Adrenal gland (tissue), 12 donors: ENCODE data around the gene PUSL1. TPM values are rescaled to one million over a fixed set of nuclear protein-coding genes. Genes with fewer than 3 reads are reported as not detected.
A peak's percentile ranks its signal among the peaks of the same experiment; 100 is the strongest.

Source experiments
- DNase-seq, 7 donors: peaks; one replicate each; pipeline ENCODE4 v3.0.0-alpha.2; 2019 to 2020
- H3K27ac ChIP-seq, 5 donors: fragments of 200-600 bp; sonication (generic) in 4 of 5; 1 replicate in 3 of 5; 2 replicates in 2 of 5; pipeline versions ENCODE4 v1.5.1 to v1.8.0; 2016 to 2020; ENCODE audit warnings: mild to moderate bottlenecking in 1 of 5
- H3K27me3 ChIP-seq: fragments of 200-600 bp; 2 replicates; pipeline ENCODE4 v1.8.0; 2021
- H3K36me3 ChIP-seq, 2 donors: fragments of 200-600 bp; replicated peaks in 1 of 2; 1 replicate in 1 of 2; 2 replicates in 1 of 2; pipeline versions ENCODE4 v1.5.1 to v1.8.0; 2018 to 2022
- H3K4me1 ChIP-seq, 2 donors: fragments of 200-600 bp; replicated peaks in 1 of 2; 1 replicate in 1 of 2; 2 replicates in 1 of 2; pipeline versions ENCODE4 v1.5.1 to v1.8.0; 2018 to 2021
- H3K4me3 ChIP-seq, 4 donors: fragments of 200-600 bp; sonication (generic) in 3 of 4; one replicate each; pipeline ENCODE4 v1.5.1; 2016 to 2018
- H3K9me3 ChIP-seq, 3 donors: fragments of 200-600 bp; sonication (generic) in 1 of 3; replicated peaks in 1 of 3; 1 replicate in 2 of 3; 2 replicates in 1 of 3; pipeline versions ENCODE4 v1.5.1 to v1.8.0; 2016 to 2021
- POLR2A ChIP-seq, 2 donors: fragments of 450-650 bp; IDR thresholded peaks; one replicate each; pipeline ENCODE4 v1.6.1; 2017; ENCODE audit warnings: antibody characterized with exemption in 2 of 2, mild to moderate bottlenecking in 2 of 2, moderate library complexity in 1 of 2
- WGBS, 4 donors: extraction: QIAGEN DNeasy Blood & Tissue Kit in 2 of 4; methylation state at CpG; one replicate each; pipeline versions ENCODE4 v1.1.5 to v1.1.7; 2013 to 2017; 5-methylcytosine and 5-hydroxymethylcytosine counted together
- intact Hi-C, 2 donors: fragments of 100-400 bp; cut with DNase I; formaldehyde crosslinking; loops; one replicate each; pipeline versions ENCODE4 v1.14.1 to v1.15.0; 2022 to 2023
- polyA plus RNA-seq, 3 donors: library from polyadenylated mRNA; stranded (reverse); fragments of 200-250 nt in 2 of 3; fragments of 350-450 nt in 1 of 3; fragmentation: Illumina TruSeq in 1 of 3; extraction: RNeasy Lipid Tissue Mini Kit (QIAGEN cat#74804) in 1 of 3; gene quantifications; one replicate each; pipeline ENCODE4 v1.2.3, GENCODE V29; 2013 to 2014
- total RNA-seq, 9 donors: library from RNA; depleted of rRNA in 4 of 9; stranded (reverse); fragments of >200 nt in 4 of 9; fragments of 120-200 nt in 1 of 9; fragmentation: NEBNext Ultra II Directional in 1 of 9; extraction: Animal tissue kit (Norgen Biotek cat#: 25700) in 1 of 9; gene quantifications; one replicate each; pipeline versions ENCODE4 v1.1.0 to v1.2.4, GENCODE V29; 2013 to 2023
- TF ChIP-seq, protein P1 (sequence below), 6 experiments: fragments of 450-650 bp in 4 of 6; fragments of 200-600 bp in 2 of 6; sonication (generic) in 1 of 6; IDR thresholded peaks; 1 replicate in 5 of 6; 2 replicates in 1 of 6; pipeline versions ENCODE4 v1.5.1 to v1.8.0; 2016 to 2021; ENCODE audit warnings: antibody characterized with exemption in 6 of 6, mild to moderate bottlenecking in 2 of 6, moderate library complexity in 1 of 6
- donor health status: healthy with polysubstance abuse.
- donor health status: Bipolar disorder and iron deficiency.
- donor health status: DM: yes; HTN: yes; CAD: no.
- donor health status: DM: no; HTN: no; CAD: no.
- donor health status: DM: no; HTN: no; CAD: no.
- donor health status: DM: yes; HTN: yes; CAD: no.

The PUSL1 gene
- total and polyA plus RNA-seq, 12 donors = 2.5 to 43.8 (median 26.1) TPM

- WGBS, 4 donors = 62 to 72% (median 67%) methylated on average over 10 to 36 of the region's 36 CpGs; no CpG with 5 or more reads in 1 of the 4 donors
- intact Hi-C loops = no loop called here
- peaks cover 0 to 9% of the 10 kb centered on the region in 2 donors for H3K36me3 ChIP-seq
- H3K27ac ChIP-seq = no peak overlapping the region
- peak in 1 of 7 donors; percentile 50 for DNase-seq
- H3K27me3 ChIP-seq = no peaks in the 10 kb centered on the region
- H3K9me3 ChIP-seq = no peaks in the 10 kb centered on the region
- H3K4me1 ChIP-seq = peaks cover 0 to 12% of the 10 kb centered on the region in 2 donors
- TF ChIP-seq POLR2A (IDR thresholded peaks at IDR 0.05) = no peak
- TF ChIP-seq, protein P1, sequence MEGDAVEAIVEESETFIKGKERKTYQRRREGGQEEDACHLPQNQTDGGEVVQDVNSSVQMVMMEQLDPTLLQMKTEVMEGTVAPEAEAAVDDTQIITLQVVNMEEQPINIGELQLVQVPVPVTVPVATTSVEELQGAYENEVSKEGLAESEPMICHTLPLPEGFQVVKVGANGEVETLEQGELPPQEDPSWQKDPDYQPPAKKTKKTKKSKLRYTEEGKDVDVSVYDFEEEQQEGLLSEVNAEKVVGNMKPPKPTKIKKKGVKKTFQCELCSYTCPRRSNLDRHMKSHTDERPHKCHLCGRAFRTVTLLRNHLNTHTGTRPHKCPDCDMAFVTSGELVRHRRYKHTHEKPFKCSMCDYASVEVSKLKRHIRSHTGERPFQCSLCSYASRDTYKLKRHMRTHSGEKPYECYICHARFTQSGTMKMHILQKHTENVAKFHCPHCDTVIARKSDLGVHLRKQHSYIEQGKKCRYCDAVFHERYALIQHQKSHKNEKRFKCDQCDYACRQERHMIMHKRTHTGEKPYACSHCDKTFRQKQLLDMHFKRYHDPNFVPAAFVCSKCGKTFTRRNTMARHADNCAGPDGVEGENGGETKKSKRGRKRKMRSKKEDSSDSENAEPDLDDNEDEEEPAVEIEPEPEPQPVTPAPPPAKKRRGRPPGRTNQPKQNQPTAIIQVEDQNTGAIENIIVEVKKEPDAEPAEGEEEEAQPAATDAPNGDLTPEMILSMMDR (IDR thresholded peaks at IDR 0.05) = peak in 1 of 6 experiments; percentile 13
- H3K4me3 ChIP-seq = no peak overlapping the region
Measured at GRCh38 chr1:1333551-1334241, 25.3 kb downstream of the PUSL1 start.

- Histone ChIP-seq H3K36me3 (peaks cover 0 to 19% of the 10 kb centered on the region in 2 donors), H3K4me3 (no peak overlapping the region), H3K4me1 (peaks cover 0 to 12% of the 10 kb centered on the region in 2 donors), H3K27ac (no peak overlapping the region), H3K9me3 (no peaks in the 10 kb centered on the region), H3K27me3 (no peaks in the 10 kb centered on the region)
- intact Hi-C loops = no loop called here
- 30 to 66% (median 65%) methylated on average over 2 to 11 of the region's 11 CpGs; no CpG with 5 or more reads in 1 of the 4 donors for whole genome bisulfite sequencing, 4 donors
- no peak for DNase-seq
- no peak for TF ChIP-seq POLR2A (IDR thresholded peaks at IDR 0.05)
- TF ChIP-seq, protein P1 (IDR thresholded peaks at IDR 0.05) = no peak
Measured at GRCh38 chr1:1334835-1335234, 26.4 kb downstream of the PUSL1 start.

- Histone ChIP-seq H3K27me3 (no peaks in the 10 kb centered on the region), H3K27ac (no peak overlapping the region), H3K4me1 (peaks cover 0 to 12% of the 10 kb centered on the region in 2 donors), H3K36me3 (peaks cover 0 to 23% of the 10 kb centered on the region in 2 donors), H3K9me3 (no peaks in the 10 kb centered on the region), H3K4me3 (no peak overlapping the region)
- intact Hi-C loops = no loop called here
- 62 to 81% (median 72%) methylated on average over 9 to 16 of the region's 16 CpGs for WGBS, 4 donors
- TF ChIP-seq POLR2A (IDR thresholded peaks at IDR 0.05) = no peak
- TF ChIP-seq, protein P1 (IDR thresholded peaks at IDR 0.05) = no peak
- no peak for DNase-seq
Measured at GRCh38 chr1:1335283-1335682, 26.9 kb downstream of the PUSL1 start.

DNA sequence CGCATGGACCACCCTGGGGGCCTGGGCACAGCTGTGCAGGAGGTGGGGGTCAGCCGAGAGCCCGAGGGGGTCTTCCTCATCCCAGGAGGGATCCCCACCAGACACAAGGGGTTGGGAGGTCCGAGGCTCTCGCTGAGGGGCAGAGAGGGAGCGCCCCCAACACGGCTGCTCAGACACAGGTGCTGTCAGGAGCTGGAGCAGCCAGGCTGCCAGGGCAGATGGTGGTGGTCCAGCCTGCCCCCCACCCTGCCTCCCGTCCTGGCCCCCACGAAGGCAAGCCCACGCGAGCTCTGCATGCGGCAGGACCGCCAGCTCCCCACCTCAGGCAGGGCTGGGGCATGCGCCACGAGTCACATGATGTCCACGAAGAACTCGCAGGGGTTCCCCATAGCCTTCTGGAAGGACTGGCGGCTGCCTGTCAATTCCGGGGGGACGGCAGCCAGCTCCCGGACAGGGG is 27.4 kb downstream of the PUSL1 start:
- Histone ChIP-seq H3K9me3 (no peaks in the 10 kb centered on the region), H3K27me3 (no peaks in the 10 kb centered on the region), H3K36me3 (peaks cover 0 to 25% of the 10 kb centered on the region in 2 donors), H3K27ac (no peak overlapping the region), H3K4me3 (no peak overlapping the region), H3K4me1 (peaks cover 0 to 7% of the 10 kb centered on the region in 2 donors)
- intact Hi-C loops = no loop called here
- TF ChIP-seq POLR2A (IDR thresholded peaks at IDR 0.05) = no peak
- TF ChIP-seq, protein P1 (IDR thresholded peaks at IDR 0.05) = no peak
- 83 to 96% (median 85%) methylated on average over 1 to 21 of the region's 21 CpGs for WGBS, 4 donors
- DNase-seq = no peak
